CD4-positive, alpha-beta T cell (primary cell): ENCODE data around the gene SPDL1. TPM values are rescaled to one million over a fixed set of nuclear protein-coding genes. Genes with fewer than 3 reads are reported as not detected.

Source experiments
- ATAC-seq: fragments of 200-7000 bp; cut with Tn5 transposase; one replicate; pipeline ENCODE4 v1.10.0; 2022; ENCODE audit warnings: mild to moderate bottlenecking; ENCODE audit not compliant: poor library complexity
- CTCF ChIA-PET: fragments of 350-600 bp; sonication (Branson Sonifier 250); formaldehyde crosslinking; loops from one replicate; lab custom pipeline; 2021; ENCODE audit warnings: antibody characterized with exemption, inconsistent platforms; lab: Charles Lee
- POLR2A ChIA-PET: fragments of 350-600 bp; sonication (Branson Sonifier 250); formaldehyde crosslinking; loops from one replicate; lab custom pipeline; 2021; ENCODE audit warnings: antibody characterized with exemption, inconsistent platforms; lab: Charles Lee
- DNase-seq, 14 experiments: peaks; one replicate each; pipeline ENCODE4 v3.0.0-alpha.2; 2013 to 2020; ENCODE audit warnings: mixed read lengths in 2 of 14
- H3K27ac ChIP-seq, 2 donors: one replicate each; pipeline versions ENCODE4 v1.5.1 to v1.7.0; 2013; ENCODE audit warnings: low read length in 2 of 2, low read depth in 1 of 2, mild to moderate bottlenecking in 1 of 2
- H3K27me3 ChIP-seq, 2 experiments: 1 replicate in 1 of 2; 2 replicates in 1 of 2; pipeline versions ENCODE4 v1.6.1 to v1.7.0; 2013; ENCODE audit warnings: low read length in 2 of 2, control low read depth in 1 of 2, mild to moderate bottlenecking in 1 of 2, moderate library complexity in 1 of 2; ENCODE audit not compliant: insufficient read depth in 2 of 2, control insufficient read depth in 1 of 2
- H3K36me3 ChIP-seq: one replicate; pipeline ENCODE4 v1.6.1; 2013; ENCODE audit warnings: low read length, control low read depth; ENCODE audit not compliant: insufficient read depth
- H3K4me1 ChIP-seq: one replicate; pipeline ENCODE4 v1.6.1; 2013; ENCODE audit warnings: low read length, control low read depth; ENCODE audit not compliant: insufficient read depth
- H3K4me3 ChIP-seq: one replicate; pipeline ENCODE4 v1.5.1; 2013; ENCODE audit warnings: mild to moderate bottlenecking, low read length, moderate library complexity
- H3K9me3 ChIP-seq, 2 experiments: 1 replicate in 1 of 2; 2 replicates in 1 of 2; pipeline versions ENCODE4 v1.6.1 to v1.7.0; 2013; ENCODE audit warnings: low read length in 2 of 2, mild to moderate bottlenecking in 2 of 2, control low read depth in 1 of 2, moderate library complexity in 1 of 2; ENCODE audit not compliant: control insufficient read depth in 1 of 2, insufficient read depth in 1 of 2
- H3K27ac Mint-ChIP-seq: one replicate; pipeline ENCODE4 v1.8.0; 2020; ENCODE audit warnings: mixed read lengths
- H3K27me3 Mint-ChIP-seq: one replicate; pipeline ENCODE4 v1.8.0; 2021; ENCODE audit warnings: mixed read lengths
- H3K36me3 Mint-ChIP-seq: one replicate; pipeline ENCODE4 v1.8.0; 2021; ENCODE audit warnings: low read depth, mixed read lengths
- H3K4me1 Mint-ChIP-seq: one replicate; pipeline ENCODE4 v1.8.0; 2021; ENCODE audit warnings: low read depth, mixed read lengths
- H3K4me3 Mint-ChIP-seq: one replicate; pipeline ENCODE4 v1.8.0; 2020; ENCODE audit warnings: mild to moderate bottlenecking, mixed read lengths
- H3K9me3 Mint-ChIP-seq: one replicate; pipeline ENCODE4 v1.8.0; 2020; ENCODE audit warnings: mixed read lengths
- CTCF ChIP-seq: fragments of 200-600 bp; IDR thresholded peaks from one replicate; pipeline ENCODE4 v1.8.0; 2022; ENCODE audit warnings: antibody characterized with exemption, mild to moderate bottlenecking
- intact Hi-C, 2 experiments: fragments of 100-400 bp; cut with DNase I in 1 of 2; cut with micrococcal nuclease in 1 of 2; formaldehyde crosslinking; loops; one replicate each; pipeline versions ENCODE4 v1.15.1 to v1.9.0; 2023 to 2025; cut with DNase I, micrococcal nuclease
- total RNA-seq, 174 experiments: library from RNA in 2 of 174; stranded (reverse) in 2 of 174; gene quantifications; one replicate each; pipeline ENCODE4 v1.2.3 and lab custom pipeline; 2021 to 2026

Gene SPDL1
- total RNA-seq, 2 experiments from 2014 or later: 4.3 to 5.6 TPM

- TF ChIP-seq CTCF: no peak
- ATAC-seq (no peak), DNase-seq (no peak)
- Mint-ChIP-seq H3K4me1 (no peaks in the 10 kb centered on the region), H3K4me3 (no peak overlapping the region), H3K27me3 (peaks cover 8% of the 10 kb centered on the region), H3K36me3 (peaks cover 5% of the 10 kb centered on the region), H3K9me3 (peaks cover 4% of the 10 kb centered on the region), H3K27ac (no peak overlapping the region)
- no peaks in the 10 kb centered on the region for H3K27me3 ChIP-seq
- no peaks in the 10 kb centered on the region for H3K36me3 ChIP-seq
- no peak overlapping the region for H3K27ac ChIP-seq
- H3K9me3 ChIP-seq: peaks cover 8% of the 10 kb centered on the region in 2 experiments
- no peaks in the 10 kb centered on the region for H3K4me1 ChIP-seq
- intact Hi-C loops: loop anchor here in 1 of 2 experiments (5.0 kb wide), 1 partner anchor 39 kb away; no protein-coding TSS in a partner anchor
- ChIA-PET CTCF (no interaction called here), POLR2A (no interaction called here)
- H3K4me3 ChIP-seq: no peak overlapping the region
Measured at GRCh38 chr5:169607882-169608281, 24.3 kb downstream of the SPDL1 start.

- TF ChIP-seq CTCF: no peak
- Histone ChIP-seq H3K9me3 (peaks cover 8% of the 10 kb centered on the region in 2 experiments), H3K36me3 (no peaks in the 10 kb centered on the region), H3K4me1 (no peaks in the 10 kb centered on the region), H3K27ac (no peak overlapping the region), H3K4me3 (no peak overlapping the region), H3K27me3 (no peaks in the 10 kb centered on the region)
- peaks cover 4% of the 10 kb centered on the region for H3K9me3 Mint-ChIP-seq
- DNase-seq: no peak
- ChIA-PET CTCF (no interaction called here), POLR2A (no interaction called here)
- H3K27me3 Mint-ChIP-seq: peaks cover 19% of the 10 kb centered on the region
- no peak for ATAC-seq
- H3K4me3 Mint-ChIP-seq: no peak overlapping the region
- no peak overlapping the region for H3K27ac Mint-ChIP-seq
- no peaks in the 10 kb centered on the region for H3K4me1 Mint-ChIP-seq
- no peaks in the 10 kb centered on the region for H3K36me3 Mint-ChIP-seq
- intact Hi-C loops: loop anchor here in 1 of 2 experiments (5.0 kb wide), 1 partner anchor 38 kb away; no protein-coding TSS in a partner anchor
Measured at GRCh38 chr5:169609716-169610115, 26.1 kb downstream of the SPDL1 start.

GRCh38 chr5:169610606-169611005 lies 27.0 kb downstream of the SPDL1 start:
- no peak for DNase-seq
- H3K4me1 Mint-ChIP-seq: no peaks in the 10 kb centered on the region
- ChIA-PET CTCF (no interaction called here), POLR2A (no interaction called here)
- intact Hi-C loops: no loop called here
- Histone ChIP-seq H3K27me3 (no peaks in the 10 kb centered on the region), H3K9me3 (peaks cover 8% of the 10 kb centered on the region in 2 experiments), H3K36me3 (no peaks in the 10 kb centered on the region), H3K27ac (no peak overlapping the region), H3K4me1 (no peaks in the 10 kb centered on the region), H3K4me3 (no peak overlapping the region)
- no peak for TF ChIP-seq CTCF
- H3K36me3 Mint-ChIP-seq: no peaks in the 10 kb centered on the region
- peaks cover 4% of the 10 kb centered on the region for H3K9me3 Mint-ChIP-seq
- H3K4me3 Mint-ChIP-seq: no peak overlapping the region
- H3K27me3 Mint-ChIP-seq: peaks cover 21% of the 10 kb centered on the region
- H3K27ac Mint-ChIP-seq: no peak overlapping the region
- ATAC-seq: no peak
